Stimulated activated CD8-positive, alpha-beta memory T cell treated with anti-CD3 and anti-CD28 coated beads, Interleukin-12 subunit alpha, Interleukin-12 subunit beta, amount 100 ng/mL, for 1 hour (primary cell): ENCODE data around the gene SH3BP4.

Experiments
- DNase-seq: peaks from one replicate; pipeline ENCODE4 v3.0.0-alpha.2; 2020; ENCODE audit warnings: low read depth

Gene SH3BP4

DNA sequence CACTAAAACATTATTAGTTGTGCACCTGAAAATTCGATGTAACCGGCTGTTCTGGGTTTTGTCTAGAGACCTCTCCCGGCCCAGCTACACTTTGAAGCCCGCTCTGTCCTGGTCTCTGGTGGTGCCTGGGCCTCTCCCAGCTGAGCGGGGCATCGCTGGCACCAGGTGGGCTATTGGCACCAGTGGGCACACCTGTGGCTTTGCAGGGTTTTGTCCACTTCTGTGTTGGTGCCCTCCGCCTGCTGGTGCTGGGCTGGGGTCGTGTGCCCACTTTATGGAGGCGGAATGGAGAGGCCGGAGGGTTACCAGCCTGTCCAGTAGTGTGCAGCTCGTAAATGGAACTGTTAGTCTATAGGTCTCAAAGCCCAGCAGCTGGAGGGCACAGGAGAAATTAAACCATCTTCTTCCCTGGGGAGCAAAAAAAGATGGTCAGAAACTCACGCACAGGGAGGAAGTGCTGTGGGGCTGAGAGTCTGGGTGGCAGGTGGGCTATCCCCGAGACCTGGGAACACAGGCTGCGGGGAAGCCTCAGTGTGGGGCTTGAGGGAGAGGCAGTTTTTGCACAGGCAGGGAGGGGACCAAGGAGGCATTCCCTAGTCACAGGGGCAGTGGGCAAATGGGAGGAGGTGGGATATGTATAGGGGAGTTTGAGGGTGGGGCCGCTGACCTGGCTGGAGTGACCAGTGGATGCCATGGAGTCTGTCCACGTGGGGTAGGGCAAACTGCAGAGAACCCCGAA is 30.4 kb downstream of the SH3BP4 start:
- DNase-seq = no peak

- DNase-seq = no peak
These were observed 31.4 kb downstream of the SH3BP4 start for GRCh38 chr2:234983011-234983726.

DNA sequence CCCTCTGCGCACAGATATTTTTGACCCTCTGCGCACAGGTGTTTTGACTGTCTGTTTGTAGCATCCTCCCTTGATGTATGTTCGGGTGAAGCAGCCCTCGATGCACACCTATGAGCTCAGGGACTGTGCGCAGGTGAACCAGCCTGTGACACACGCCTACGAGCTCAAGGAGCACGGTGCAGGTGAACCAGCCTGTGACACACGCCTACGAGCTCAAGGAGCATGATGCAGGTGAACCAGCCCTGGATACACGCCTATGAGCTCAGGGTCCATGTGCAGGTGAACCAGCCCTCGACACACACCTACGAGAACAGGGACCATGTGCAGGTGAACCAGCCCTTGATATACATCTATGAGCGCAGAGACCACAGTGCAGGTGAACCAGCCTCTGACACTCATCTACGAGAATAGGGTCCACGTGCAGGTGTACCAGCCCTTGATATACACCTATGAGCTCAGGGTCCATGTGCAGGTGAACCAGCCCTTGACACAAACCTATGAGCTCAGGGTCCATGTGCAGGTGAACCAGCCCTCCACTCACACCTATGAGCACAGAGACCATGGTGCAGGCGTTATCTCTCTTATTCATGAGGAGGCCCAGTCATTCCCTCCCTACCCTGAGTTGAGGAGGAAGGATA is 33.9 kb downstream of the SH3BP4 start:
- no peak for DNase-seq

DNA sequence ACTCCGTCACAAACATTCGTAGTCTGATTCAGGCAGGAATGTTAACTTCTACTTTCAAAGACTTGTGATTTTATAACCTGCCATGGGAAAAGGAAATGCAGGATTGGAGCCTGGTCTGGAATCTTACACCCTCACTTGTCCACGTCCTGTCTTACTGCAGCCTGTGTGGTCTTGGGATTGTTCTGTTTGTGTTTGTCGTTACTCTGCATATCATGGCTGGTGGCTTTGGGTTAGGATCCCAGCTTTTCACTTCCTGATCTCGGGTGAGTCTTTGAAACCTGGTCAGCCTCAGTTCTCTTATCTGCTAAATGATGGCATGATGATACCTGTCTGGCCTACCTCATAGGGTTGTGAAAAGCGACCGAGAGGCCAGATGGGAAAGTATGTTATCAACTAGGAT is 34.6 kb downstream of the SH3BP4 start:
- no peak for DNase-seq

GRCh38 chr2:234986876-234987720 is 35.3 kb downstream of the SH3BP4 start:
- DNase-seq = no peak

DNA sequence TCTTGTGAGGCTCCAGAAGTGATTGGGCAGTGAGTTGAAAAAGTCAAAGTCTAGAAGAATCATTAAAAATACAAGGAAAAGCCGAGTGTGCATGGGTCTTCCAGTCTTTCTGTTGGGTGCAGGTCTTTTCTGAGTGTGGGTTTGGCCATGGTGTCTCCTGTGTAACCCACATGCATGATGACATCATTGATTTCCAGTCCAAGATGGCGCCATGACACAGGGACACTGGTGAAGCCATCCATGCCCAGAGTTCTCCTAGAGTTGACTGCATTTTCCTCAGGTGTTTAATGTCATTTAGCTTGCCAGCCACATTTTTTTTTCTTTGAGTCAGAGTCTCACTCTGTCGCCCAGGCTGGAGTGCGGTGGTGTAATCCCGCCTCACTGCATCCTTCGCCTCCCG is 35.9 kb downstream of the SH3BP4 start:
- DNase-seq = no peak

- DNase-seq = no peak
These were observed 36.7 kb downstream of the SH3BP4 start for GRCh38 chr2:234988491-234988890.

- no peak for DNase-seq
These were observed 37.4 kb downstream of the SH3BP4 start for GRCh38 chr2:234989183-234989701.

DNA sequence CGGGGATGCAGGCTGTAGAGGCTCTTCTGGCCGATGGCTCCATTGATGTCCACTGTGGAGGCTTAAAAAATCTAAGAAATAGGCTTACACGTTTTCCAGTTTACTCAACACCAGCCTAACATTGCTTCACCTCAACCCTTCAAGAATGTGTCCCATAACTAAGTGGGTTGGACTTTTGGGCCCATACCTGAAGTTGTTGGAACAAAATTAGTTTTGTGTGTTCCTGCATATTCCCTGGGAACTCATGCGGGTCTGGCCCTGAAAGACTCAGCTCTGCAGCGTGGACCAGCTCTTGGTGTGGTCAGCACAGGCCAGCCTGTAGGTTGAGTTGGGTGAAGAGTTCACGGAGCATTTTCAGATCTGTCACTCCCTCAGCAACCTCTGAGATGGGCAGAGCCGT is 38.5 kb downstream of the SH3BP4 start:
- no peak for DNase-seq

DNA sequence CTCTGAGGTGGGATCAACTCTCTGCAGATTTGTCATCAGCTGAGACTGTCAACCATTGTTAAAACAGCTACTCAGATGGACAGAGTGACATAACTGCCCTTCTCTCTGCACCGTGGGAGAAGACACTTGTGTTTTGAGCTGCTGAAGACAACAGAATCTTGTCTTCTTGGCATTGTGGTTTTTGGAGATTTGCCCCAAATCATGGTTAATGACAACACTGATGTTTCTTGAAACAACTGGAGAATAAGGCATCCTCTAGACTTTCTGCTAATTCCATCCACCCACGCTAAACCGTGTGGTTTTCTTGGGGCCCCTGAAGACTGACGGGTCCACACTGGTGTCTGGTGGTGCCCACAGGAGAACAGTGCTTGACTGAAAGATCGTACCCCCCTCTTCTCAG is 39.5 kb downstream of the SH3BP4 start:
- no peak for DNase-seq

DNA sequence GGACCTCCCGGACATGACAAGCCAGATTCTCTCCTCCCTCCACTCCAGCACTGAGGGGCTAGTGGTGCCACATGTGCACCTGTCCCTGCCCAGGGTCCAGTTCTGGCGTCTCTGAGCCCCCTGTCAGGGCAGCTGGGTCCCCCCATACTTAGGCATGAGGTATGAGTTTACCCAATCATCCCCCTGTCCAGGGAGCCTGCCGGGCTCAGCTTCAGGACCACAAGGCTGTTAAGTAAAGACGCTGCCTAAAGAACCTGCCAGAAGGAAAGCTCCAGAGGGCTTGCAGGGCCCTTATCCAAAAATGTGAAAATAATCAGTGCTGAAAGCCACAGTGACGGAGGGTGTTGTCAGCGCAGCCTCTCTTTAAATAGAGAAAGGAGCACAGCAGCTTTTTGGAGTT is 40.0 kb downstream of the SH3BP4 start:
- no peak for DNase-seq

- no peak for DNase-seq
These were observed 40.4 kb downstream of the SH3BP4 start for GRCh38 chr2:234992196-234992595.

- DNase-seq = no peak
These were observed 41.0 kb downstream of the SH3BP4 start for GRCh38 chr2:234992624-234993349.

- DNase-seq = no peak
These were observed 41.7 kb downstream of the SH3BP4 start for GRCh38 chr2:234993541-234993981.

GRCh38 chr2:234994438-234995321 is 42.9 kb downstream of the SH3BP4 start:
- no peak for DNase-seq

GRCh38 chr2:234995332-234996068 is 43.7 kb downstream of the SH3BP4 start:
- DNase-seq = no peak

GRCh38 chr2:234996069-234996940 is 44.5 kb downstream of the SH3BP4 start:
- DNase-seq = no peak

GRCh38 chr2:234996941-234997270 is 45.1 kb downstream of the SH3BP4 start:
- no peak for DNase-seq

DNA sequence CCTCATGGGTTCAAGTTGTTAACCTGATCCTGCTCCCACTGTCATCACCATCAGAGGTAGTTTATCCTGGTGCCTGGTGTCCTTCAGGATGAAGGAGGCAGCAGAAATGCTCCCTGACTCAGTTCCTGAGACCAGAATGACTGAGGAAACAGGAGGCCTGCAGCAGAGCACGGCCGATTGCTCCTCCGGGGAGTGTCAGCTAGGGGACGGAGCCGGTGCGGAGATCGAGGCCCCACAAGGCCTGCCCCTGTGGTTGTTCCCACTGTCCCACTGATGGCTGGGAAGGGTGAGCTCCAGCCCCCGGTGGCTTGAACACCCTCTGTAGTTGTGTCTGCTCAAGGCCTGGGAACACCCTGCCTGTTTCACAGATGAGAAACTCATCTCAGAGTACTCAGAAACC is 45.6 kb downstream of the SH3BP4 start:
- DNase-seq = no peak
